Measurements from ENCODE around the gene LAMP1.
"Not testable (repeated sequence)": the region's sequence is repeated elsewhere in the genome, so short reads cannot be mapped to it uniquely, and the experiment has no call there.

Gene LAMP1

GRCh38 chr13:113356596-113356995 lies 59.6 kb downstream of the LAMP1 start:
- DNase-seq (ENCODE audit: low spot score): no peak

GRCh38 chr13:113357529-113357928 lies 60.5 kb downstream of the LAMP1 start:
- DNase-seq (ENCODE audit: low spot score): no peak

- no peak for DNase-seq (ENCODE audit: low spot score)
Observed at GRCh38 chr13:113358653-113359190, 61.7 kb downstream of the LAMP1 start.

GRCh38 chr13:113359571-113359970 lies 62.5 kb downstream of the LAMP1 start:
- no peak for DNase-seq (ENCODE audit: low spot score)

GRCh38 chr13:113360446-113360845 lies 63.4 kb downstream of the LAMP1 start:
- no peak for DNase-seq (ENCODE audit: low spot score)

GRCh38 chr13:113361406-113361805 lies 64.4 kb downstream of the LAMP1 start:
- DNase-seq (ENCODE audit: low spot score): no peak

GRCh38 chr13:113364311-113364889 lies 67.4 kb downstream of the LAMP1 start:
- DNase-seq (ENCODE audit: low spot score): no peak

- no peak for DNase-seq (ENCODE audit: low spot score)
Observed at GRCh38 chr13:113364901-113365582, 68.0 kb downstream of the LAMP1 start.

GRCh38 chr13:113365583-113365970 lies 68.5 kb downstream of the LAMP1 start:
- DNase-seq (ENCODE audit: low spot score): no peak

- DNase-seq (ENCODE audit: low spot score): no peak
Observed at GRCh38 chr13:113365971-113366588, 69.0 kb downstream of the LAMP1 start.

- no peak for DNase-seq (ENCODE audit: low spot score)
Observed at GRCh38 chr13:113367020-113367560, 70.1 kb downstream of the LAMP1 start.

GRCh38 chr13:113367771-113368170 lies 70.7 kb downstream of the LAMP1 start:
- DNase-seq (ENCODE audit: low spot score): no peak

GRCh38 chr13:113368353-113368752 lies 71.3 kb downstream of the LAMP1 start:
- DNase-seq (ENCODE audit: low spot score): not testable (repeated sequence)

GRCh38 chr13:113369189-113369588 lies 72.2 kb downstream of the LAMP1 start:
- no peak for DNase-seq (ENCODE audit: low spot score)

GRCh38 chr13:113369881-113370280 lies 72.8 kb downstream of the LAMP1 start:
- no peak for DNase-seq (ENCODE audit: low spot score)

GRCh38 chr13:113371061-113371460 lies 74.0 kb downstream of the LAMP1 start:
- DNase-seq (ENCODE audit: low spot score): no peak

- not testable (repeated sequence) for DNase-seq (ENCODE audit: low spot score)
Observed at GRCh38 chr13:113371701-113372100, 74.7 kb downstream of the LAMP1 start.
